VCaP (cell line): ENCODE measurements around the gene ZNF32.

Experiments
- H3K27ac ChIP-seq: fragments of 450-650 bp; 2 replicates; pipeline ENCODE4 v1.5.1; 2017
- CTCF ChIP-seq: fragments of 450-650 bp; conservative IDR thresholded peaks from 2 replicates; pipeline ENCODE4 v1.5.1; 2017; ENCODE audit warnings: mild to moderate bottlenecking, moderate library complexity

Gene ZNF32

GRCh38 chr10:43686414-43686813 is 37.7 kb upstream of the ZNF32 start:
- H3K27ac ChIP-seq, result no peak overlapping the region
- TF ChIP-seq CTCF, result no peak

- TF ChIP-seq CTCF, result no peak
- no peak overlapping the region for H3K27ac ChIP-seq
Measured at GRCh38 chr10:43685744-43686143, 37.1 kb upstream of the ZNF32 start.

- H3K27ac ChIP-seq, result no peak overlapping the region
- TF ChIP-seq CTCF, result no peak
Measured at GRCh38 chr10:43684292-43684559, 35.5 kb upstream of the ZNF32 start.

- TF ChIP-seq CTCF, result peak; percentile 67
- H3K27ac ChIP-seq, result no peak overlapping the region
Measured at GRCh38 chr10:43683451-43684291, 35.0 kb upstream of the ZNF32 start.

GRCh38 chr10:43682956-43683355 is 34.3 kb upstream of the ZNF32 start:
- H3K27ac ChIP-seq, result no peak overlapping the region
- no peak for TF ChIP-seq CTCF

GRCh38 chr10:43681721-43682120 is 33.0 kb upstream of the ZNF32 start:
- H3K27ac ChIP-seq, result no peak overlapping the region
- no peak for TF ChIP-seq CTCF

GRCh38 chr10:43681220-43681619 is 32.5 kb upstream of the ZNF32 start:
- no peak for TF ChIP-seq CTCF
- no peak overlapping the region for H3K27ac ChIP-seq
